ENCODE measurements around the gene UQCR11. TPM values are rescaled to one million over a fixed set of nuclear protein-coding genes. Genes with fewer than 3 reads are reported as not detected.

Gene UQCR11
- 100 to 1,000 TPM in 2 of 6 donors, 10 to 100 TPM in 4; 10.5 to 216 (median 67.3) TPM for total RNA-seq

DNA sequence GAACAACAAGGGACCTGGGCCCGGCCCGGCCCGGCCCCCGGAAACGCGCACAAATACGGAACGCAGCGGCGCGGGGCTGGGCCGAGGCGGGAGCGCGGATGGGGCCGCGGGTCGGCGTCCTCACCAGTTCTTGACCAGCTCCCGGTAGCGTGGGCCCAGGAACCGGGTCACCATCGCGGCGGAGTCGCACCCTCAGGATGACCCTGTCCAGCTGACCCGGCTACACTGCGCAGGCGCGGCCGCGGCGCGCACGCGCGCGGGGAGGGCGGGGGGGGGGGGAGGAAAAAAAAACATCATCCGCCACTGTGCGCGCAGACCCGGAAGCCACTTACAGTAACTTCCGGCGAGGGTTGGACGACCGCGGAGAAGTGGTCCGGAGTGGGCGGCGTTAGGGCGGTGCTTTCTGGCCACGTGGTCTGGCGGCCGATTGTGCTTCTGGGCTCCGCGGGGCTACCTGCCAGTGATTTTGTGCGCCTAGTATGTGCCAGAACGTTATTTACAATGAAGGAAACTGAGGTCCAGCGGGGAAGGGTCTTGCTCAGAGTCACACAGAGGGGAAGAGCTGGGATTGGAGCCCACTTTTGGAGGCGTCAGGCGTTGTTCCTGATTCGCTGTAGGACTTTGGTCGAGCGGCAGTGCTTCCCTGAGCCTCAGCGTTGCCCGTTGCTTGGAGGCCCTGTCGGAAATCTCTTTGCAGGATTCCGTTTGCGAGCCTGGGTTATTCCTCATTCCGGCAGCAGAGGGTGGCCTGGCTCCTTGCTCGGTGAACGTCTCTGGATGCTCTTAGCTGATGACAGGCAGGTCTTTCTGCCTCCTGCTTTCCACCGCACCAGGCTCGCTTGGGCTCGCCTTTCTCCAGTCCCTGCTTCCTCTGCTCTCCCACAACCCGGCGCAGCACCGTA is at the start of gene UQCR11:
Gene UQCR11 (minus strand): TSS at position 227 of the 902 bp plus-strand sequence. CDS start 53 bp downstream, at position 174.
- DNase-seq = peak; percentile 95 to 96
- Histone ChIP-seq H3K9me3 (no peaks in the 10 kb centered on the region), H3K4me1 (peaks cover 29 to 56% (median 35%) of the 10 kb centered on the region in 4 donors), H3K36me3 (peaks cover 0 to 7% (median 3%) of the 10 kb centered on the region in 4 donors), H3K27ac (peak within 1 kb of the TSS; percentile 90 to 93 (median 90)), H3K4me3 (peak within 1 kb of the TSS; percentile 77 to 100 (median 90)), H3K27me3 (no peaks in the 10 kb centered on the region)
- peak; percentile 94 to 97 for ATAC-seq (ENCODE audit: low FRiP score in 2 of 2)
- TF ChIP-seq, protein P1, sequence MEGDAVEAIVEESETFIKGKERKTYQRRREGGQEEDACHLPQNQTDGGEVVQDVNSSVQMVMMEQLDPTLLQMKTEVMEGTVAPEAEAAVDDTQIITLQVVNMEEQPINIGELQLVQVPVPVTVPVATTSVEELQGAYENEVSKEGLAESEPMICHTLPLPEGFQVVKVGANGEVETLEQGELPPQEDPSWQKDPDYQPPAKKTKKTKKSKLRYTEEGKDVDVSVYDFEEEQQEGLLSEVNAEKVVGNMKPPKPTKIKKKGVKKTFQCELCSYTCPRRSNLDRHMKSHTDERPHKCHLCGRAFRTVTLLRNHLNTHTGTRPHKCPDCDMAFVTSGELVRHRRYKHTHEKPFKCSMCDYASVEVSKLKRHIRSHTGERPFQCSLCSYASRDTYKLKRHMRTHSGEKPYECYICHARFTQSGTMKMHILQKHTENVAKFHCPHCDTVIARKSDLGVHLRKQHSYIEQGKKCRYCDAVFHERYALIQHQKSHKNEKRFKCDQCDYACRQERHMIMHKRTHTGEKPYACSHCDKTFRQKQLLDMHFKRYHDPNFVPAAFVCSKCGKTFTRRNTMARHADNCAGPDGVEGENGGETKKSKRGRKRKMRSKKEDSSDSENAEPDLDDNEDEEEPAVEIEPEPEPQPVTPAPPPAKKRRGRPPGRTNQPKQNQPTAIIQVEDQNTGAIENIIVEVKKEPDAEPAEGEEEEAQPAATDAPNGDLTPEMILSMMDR (IDR thresholded peaks at IDR 0.05) = peak; percentile 34 to 86 (median 71)
- TF ChIP-seq EP300 (IDR thresholded peaks at IDR 0.05) = no peak
- TF ChIP-seq POLR2A (IDR thresholded peaks at IDR 0.05) = peak in 2 of 4 donors; percentile 33 to 60
- TF ChIP-seq POLR2AphosphoS5 (IDR thresholded peaks at IDR 0.05) = peak; percentile 66
- 0% methylated on average over 11 to 43 of the region's 79 CpGs for WGBS, 2 donors

DNA sequence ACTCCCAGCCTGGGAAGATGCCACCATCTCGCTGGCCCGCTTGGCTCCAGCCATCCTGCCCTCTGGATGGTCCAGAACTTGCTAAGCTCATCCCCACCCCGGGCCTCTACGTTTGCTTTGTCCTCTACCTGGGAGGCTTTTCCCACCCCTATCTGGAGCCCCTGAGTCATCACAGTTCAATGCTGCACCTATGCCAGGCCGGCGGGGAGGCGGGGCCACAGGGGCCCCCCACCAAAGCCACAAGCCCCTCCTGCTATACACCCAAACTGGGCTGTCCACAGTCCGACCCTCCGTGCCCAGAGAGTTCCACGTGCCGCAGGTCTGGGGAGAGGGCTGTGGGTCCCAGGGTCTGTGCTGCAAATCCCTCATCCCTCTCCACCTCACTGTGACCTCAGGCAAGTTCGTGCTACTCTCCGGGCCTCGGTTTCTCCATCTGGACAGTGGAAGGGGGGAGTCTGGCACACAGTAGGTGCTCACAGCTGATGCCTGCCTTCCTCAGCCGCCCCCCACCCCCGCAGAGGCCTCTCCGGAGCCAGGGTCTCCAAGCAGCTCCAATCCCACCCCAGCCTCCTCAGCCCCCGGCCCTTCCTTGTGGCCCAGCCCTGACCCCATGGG is 49.0 kb upstream of the UQCR11 start:
- Histone ChIP-seq H3K4me1 (peaks cover 11 to 33% (median 21%) of the 10 kb centered on the region in 4 donors), H3K27me3 (no peaks in the 10 kb centered on the region), H3K36me3 (peaks cover 0 to under 1% (median 0%) of the 10 kb centered on the region in 4 donors), H3K4me3 (no peak overlapping the region), H3K27ac (no peak overlapping the region), H3K9me3 (no peaks in the 10 kb centered on the region)
- peak in 1 of 2 donors; percentile 82 for DNase-seq
- WGBS, 2 donors = 76 to 81% methylated on average over 16 of the region's 18 CpGs
- TF ChIP-seq EP300 (IDR thresholded peaks at IDR 0.05) (no peak), POLR2AphosphoS5 (IDR thresholded peaks at IDR 0.05) (no peak), POLR2A (IDR thresholded peaks at IDR 0.05) (no peak)
- TF ChIP-seq, protein P1 (IDR thresholded peaks at IDR 0.05) = no peak
- no peak for ATAC-seq (ENCODE audit: low FRiP score in 2 of 2)

DNA sequence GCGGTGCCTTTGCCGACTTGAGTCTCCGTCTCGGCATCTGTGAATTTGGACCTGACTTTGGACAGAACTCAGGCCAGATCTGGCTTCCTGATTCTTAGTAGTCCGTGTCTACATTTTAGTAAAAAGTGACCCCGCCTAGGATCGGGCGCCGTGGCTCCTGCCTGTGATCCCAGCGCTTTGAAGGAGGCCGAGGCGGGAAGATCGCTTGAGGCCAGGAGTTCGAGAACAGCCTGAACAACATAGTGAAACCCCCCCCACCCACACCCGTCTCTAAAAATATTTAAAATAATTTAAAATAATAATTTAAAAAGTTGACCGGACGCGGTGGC is 48.0 kb upstream of the UQCR11 start:
- peaks cover 11 to 31% (median 20%) of the 10 kb centered on the region in 4 donors for H3K4me1 ChIP-seq
- H3K36me3 ChIP-seq = peaks cover 0 to 9% (median 3%) of the 10 kb centered on the region in 4 donors
- ATAC-seq (ENCODE audit: low FRiP score in 2 of 2) = peak in 1 of 2 donors; percentile 41
- H3K27me3 ChIP-seq = no peaks in the 10 kb centered on the region
- no peaks in the 10 kb centered on the region for H3K9me3 ChIP-seq
- WGBS, 2 donors = 27 to 28% methylated on average over 14 to 18 of the region's 18 CpGs
- H3K27ac ChIP-seq = peak overlapping the region; percentile 99 to 100 (median 100)
- TF ChIP-seq, protein P1 (IDR thresholded peaks at IDR 0.05) = no peak
- no peak for TF ChIP-seq POLR2AphosphoS5 (IDR thresholded peaks at IDR 0.05)
- no peak for DNase-seq
- H3K4me3 ChIP-seq = peak overlapping the region; percentile 66 to 99 (median 94)

DNA sequence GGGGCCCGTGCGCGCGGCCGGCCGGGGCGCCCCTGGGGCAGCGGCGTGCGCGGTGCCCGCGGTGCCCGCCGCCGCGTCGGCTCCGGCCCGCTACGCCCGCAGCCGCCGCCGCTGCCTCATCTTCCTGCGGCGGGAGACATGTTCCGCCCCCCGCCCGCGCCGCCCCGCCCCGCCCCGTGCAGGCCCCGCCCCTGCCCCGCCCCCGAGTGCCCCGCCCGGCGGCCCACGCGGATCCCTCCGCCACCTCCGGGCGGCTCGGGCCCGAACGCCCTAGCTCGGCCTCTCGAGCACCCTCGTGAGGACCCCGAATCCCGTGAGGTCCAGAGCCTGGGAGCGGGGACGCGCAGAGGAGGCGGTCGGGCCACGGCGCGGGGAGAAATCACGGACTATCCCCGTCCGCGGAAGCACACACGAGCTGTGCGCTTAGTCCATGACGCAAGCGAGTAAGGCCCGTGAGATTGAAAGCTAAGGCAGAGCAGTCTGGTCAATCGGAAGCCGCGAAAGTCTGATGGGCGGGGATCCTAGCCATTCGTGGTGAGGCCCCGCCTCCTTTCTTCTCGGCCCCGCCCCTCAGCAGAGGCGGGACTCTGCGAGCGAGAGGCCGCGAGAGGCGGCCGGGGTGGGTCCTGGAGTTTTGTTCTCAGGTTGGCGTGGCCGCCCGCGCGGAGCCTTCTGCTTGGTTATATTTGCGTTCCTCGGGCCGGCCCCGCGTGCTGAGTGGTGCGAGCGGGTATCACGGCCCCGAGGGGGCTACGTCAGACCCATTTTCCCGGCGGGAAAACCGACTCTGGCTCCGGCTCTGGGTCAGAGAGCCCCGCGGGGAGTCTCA is 47.4 kb upstream of the UQCR11 start, which contains the start of gene TCF3:
Gene TCF3 (minus strand): TSS at position 145 of the 829 bp plus-strand sequence. CDS start 2,367 bp downstream, outside the sequence.
- Histone ChIP-seq H3K27ac (peak within 1 kb of the TSS; percentile 99 to 100 (median 100)), H3K27me3 (no peaks in the 10 kb centered on the region), H3K9me3 (no peaks in the 10 kb centered on the region), H3K4me3 (peak within 1 kb of the TSS; percentile 86 to 99 (median 94)), H3K36me3 (peaks cover 0 to 14% (median 5%) of the 10 kb centered on the region in 4 donors), H3K4me1 (peaks cover 11 to 25% (median 17%) of the 10 kb centered on the region in 4 donors)
- TF ChIP-seq POLR2AphosphoS5 (IDR thresholded peaks at IDR 0.05) (peak; percentile 67 to 76), POLR2A (IDR thresholded peaks at IDR 0.05) (peak in 3 of 4 donors; percentile 11 to 74 (median 32)), EP300 (IDR thresholded peaks at IDR 0.05) (peak in 1 of 4 donors; percentile 63)
- TF ChIP-seq, protein P1 (IDR thresholded peaks at IDR 0.05) = peak in 2 of 6 experiments; percentile 14 to 18
- peak; percentile 98 to 99 for DNase-seq
- ATAC-seq (ENCODE audit: low FRiP score in 2 of 2) = peak; percentile 98
- 0% methylated on average over 40 of the region's 107 CpGs; no CpG with 5 or more reads in 1 of the 2 donors for WGBS, 2 donors

All from upper lobe of left lung (tissue), 6 donors.